ENCODE data around the gene PALMD. TPM values are rescaled to one million over a fixed set of nuclear protein-coding genes. Genes with fewer than 3 reads are reported as not detected.

Gene PALMD
- total RNA-seq, 1 donor, result 2.5 TPM

DNA sequence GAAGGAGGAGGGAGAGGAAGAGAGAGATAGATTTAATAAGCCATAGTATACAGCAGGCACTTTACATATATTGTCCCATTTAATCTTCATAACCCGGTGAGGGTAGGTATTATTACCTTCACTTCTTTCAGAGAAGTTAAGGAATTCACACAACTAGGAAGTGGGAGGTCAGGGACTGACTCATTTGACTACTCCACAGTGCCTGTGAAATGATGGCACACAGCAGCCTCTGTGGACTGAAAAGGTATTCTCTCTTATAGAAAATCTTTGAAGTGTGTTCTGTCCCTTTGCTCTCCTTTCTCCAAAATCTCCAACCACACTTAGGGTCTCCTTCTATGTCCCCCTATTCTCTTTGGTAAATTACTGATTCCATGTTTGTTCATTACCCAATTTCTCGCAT is 23.9 kb downstream of the PALMD start:
- peaks cover 14% of the 10 kb centered on the region for H3K4me1 ChIP-seq (ENCODE audit: insufficient read depth, low read length)
- H3K79me2 ChIP-seq (ENCODE audit: insufficient read depth, low read length), result no peaks in the 10 kb centered on the region
- no peaks in the 10 kb centered on the region for H3K36me3 ChIP-seq (ENCODE audit: insufficient read depth, low read length)
- no peak overlapping the region for H3K4me2 ChIP-seq (ENCODE audit: insufficient read depth, low read length)
- H3K27me3 ChIP-seq (ENCODE audit: insufficient read depth, low read length), result no peaks in the 10 kb centered on the region
- H3K9me3 ChIP-seq (ENCODE audit: low read depth, low read length), result no peaks in the 10 kb centered on the region
- no peak for DNase-seq (ENCODE audit: insufficient read length, low spot score, missing footprints)
- no peak overlapping the region for H2AFZ ChIP-seq (ENCODE audit: low read length)
- H3K4me3 ChIP-seq (ENCODE audit: insufficient read depth, low read length), result no peak overlapping the region
- H4K20me1 ChIP-seq (ENCODE audit: insufficient read depth, low read length), result no peaks in the 10 kb centered on the region
- TF ChIP-seq, protein P1, sequence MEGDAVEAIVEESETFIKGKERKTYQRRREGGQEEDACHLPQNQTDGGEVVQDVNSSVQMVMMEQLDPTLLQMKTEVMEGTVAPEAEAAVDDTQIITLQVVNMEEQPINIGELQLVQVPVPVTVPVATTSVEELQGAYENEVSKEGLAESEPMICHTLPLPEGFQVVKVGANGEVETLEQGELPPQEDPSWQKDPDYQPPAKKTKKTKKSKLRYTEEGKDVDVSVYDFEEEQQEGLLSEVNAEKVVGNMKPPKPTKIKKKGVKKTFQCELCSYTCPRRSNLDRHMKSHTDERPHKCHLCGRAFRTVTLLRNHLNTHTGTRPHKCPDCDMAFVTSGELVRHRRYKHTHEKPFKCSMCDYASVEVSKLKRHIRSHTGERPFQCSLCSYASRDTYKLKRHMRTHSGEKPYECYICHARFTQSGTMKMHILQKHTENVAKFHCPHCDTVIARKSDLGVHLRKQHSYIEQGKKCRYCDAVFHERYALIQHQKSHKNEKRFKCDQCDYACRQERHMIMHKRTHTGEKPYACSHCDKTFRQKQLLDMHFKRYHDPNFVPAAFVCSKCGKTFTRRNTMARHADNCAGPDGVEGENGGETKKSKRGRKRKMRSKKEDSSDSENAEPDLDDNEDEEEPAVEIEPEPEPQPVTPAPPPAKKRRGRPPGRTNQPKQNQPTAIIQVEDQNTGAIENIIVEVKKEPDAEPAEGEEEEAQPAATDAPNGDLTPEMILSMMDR (IDR thresholded peaks at IDR 0.05; ENCODE audit: extremely low read depth, low read depth, low read length), result no peak
- no peak overlapping the region for H3K27ac ChIP-seq (ENCODE audit: low read depth, low read length)

DNA sequence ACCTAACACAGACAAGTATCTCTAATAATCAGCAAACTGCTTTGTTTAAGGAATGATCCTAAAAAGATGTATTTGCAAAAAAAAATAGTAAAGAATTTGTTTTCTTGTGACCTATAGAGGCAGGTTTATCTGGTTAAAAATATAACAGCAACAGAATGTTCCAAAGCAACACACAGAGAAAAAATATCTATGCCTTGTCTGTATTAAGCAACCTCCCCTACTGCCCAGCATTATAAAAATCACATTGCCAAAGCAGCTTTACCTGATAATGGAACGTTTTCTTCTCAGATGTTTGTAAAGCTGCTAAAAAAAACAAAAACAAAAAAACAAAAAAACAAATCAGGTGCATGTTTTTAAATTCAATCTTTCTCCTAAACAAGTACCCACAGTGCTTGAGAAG is 24.7 kb downstream of the PALMD start:
- Histone ChIP-seq H3K27me3 (ENCODE audit: insufficient read depth, low read length) (no peaks in the 10 kb centered on the region), H3K79me2 (ENCODE audit: insufficient read depth, low read length) (no peaks in the 10 kb centered on the region), H3K4me1 (ENCODE audit: insufficient read depth, low read length) (peaks cover 14% of the 10 kb centered on the region), H3K36me3 (ENCODE audit: insufficient read depth, low read length) (no peaks in the 10 kb centered on the region), H2AFZ (ENCODE audit: low read length) (no peak overlapping the region), H3K4me3 (ENCODE audit: insufficient read depth, low read length) (no peak overlapping the region), H3K9me3 (ENCODE audit: low read depth, low read length) (no peaks in the 10 kb centered on the region), H3K27ac (ENCODE audit: low read depth, low read length) (no peak overlapping the region), H4K20me1 (ENCODE audit: insufficient read depth, low read length) (no peaks in the 10 kb centered on the region), H3K4me2 (ENCODE audit: insufficient read depth, low read length) (no peak overlapping the region)
- DNase-seq (ENCODE audit: insufficient read length, low spot score, missing footprints), result no peak
- TF ChIP-seq, protein P1 (IDR thresholded peaks at IDR 0.05; ENCODE audit: extremely low read depth, low read depth, low read length), result no peak

DNA sequence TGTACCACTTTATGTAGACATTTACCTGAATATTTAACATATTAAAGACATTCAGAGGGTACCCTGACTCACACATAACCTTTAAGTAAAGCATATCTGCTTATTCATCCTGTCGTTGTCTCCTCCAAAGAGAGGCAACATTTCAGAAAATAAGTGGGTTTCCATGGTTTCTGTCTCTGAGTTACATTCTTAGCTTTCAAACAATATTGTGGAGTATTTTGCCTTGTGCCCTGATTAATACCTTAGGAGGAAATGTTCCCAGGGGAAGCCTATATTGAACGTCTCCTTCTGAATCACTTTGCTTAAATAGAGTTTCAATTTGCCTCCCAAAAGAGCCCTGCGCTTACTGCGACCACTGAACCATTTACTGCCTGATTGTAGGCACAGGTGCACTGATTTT is 26.1 kb downstream of the PALMD start:
- no peaks in the 10 kb centered on the region for H3K79me2 ChIP-seq (ENCODE audit: insufficient read depth, low read length)
- peak overlapping the region; percentile 11 for H3K4me2 ChIP-seq (ENCODE audit: insufficient read depth, low read length)
- TF ChIP-seq, protein P1 (IDR thresholded peaks at IDR 0.05; ENCODE audit: extremely low read depth, low read depth, low read length), result no peak
- H3K27me3 ChIP-seq (ENCODE audit: insufficient read depth, low read length), result no peaks in the 10 kb centered on the region
- peaks cover 14% of the 10 kb centered on the region for H3K4me1 ChIP-seq (ENCODE audit: insufficient read depth, low read length)
- no peaks in the 10 kb centered on the region for H4K20me1 ChIP-seq (ENCODE audit: insufficient read depth, low read length)
- DNase-seq (ENCODE audit: insufficient read length, low spot score, missing footprints), result no peak
- peak overlapping the region; percentile 17 for H3K27ac ChIP-seq (ENCODE audit: low read depth, low read length)
- no peaks in the 10 kb centered on the region for H3K9me3 ChIP-seq (ENCODE audit: low read depth, low read length)
- H2AFZ ChIP-seq (ENCODE audit: low read length), result no peak overlapping the region
- H3K4me3 ChIP-seq (ENCODE audit: insufficient read depth, low read length), result no peak overlapping the region
- no peaks in the 10 kb centered on the region for H3K36me3 ChIP-seq (ENCODE audit: insufficient read depth, low read length)

DNA sequence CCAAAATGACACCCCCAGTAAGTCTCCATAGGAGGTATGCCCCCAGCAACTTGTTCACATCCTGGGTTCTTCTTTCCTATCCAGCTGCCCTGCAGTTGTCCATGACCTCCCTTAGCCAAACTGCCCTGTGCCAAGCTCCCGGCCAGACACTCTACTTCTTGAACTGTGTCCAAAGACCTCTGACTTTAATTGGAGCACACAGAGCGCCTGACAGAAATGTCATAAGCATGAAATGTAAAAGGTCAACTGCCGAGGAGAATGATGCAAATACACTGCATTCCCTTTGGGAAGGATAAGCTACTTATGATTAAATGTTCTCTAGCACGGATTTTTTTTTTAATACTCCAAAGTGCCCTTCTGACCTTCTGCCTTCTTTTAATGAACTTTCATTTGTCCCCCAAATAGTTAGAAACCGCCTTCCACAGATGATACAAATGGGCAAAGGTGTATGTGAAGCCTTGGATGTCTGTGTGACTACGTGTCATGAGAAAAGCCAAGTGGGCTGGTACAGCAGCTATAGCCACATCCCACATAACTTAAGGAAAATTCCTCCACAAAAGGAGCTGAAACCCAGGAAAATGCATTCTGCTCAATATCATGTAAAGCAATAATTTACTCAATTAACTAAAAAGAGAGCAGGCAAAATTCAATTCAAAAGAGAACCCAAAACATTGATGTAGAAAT is 26.8 kb downstream of the PALMD start:
- H3K9me3 ChIP-seq (ENCODE audit: low read depth, low read length), result no peaks in the 10 kb centered on the region
- no peak for DNase-seq (ENCODE audit: insufficient read length, low spot score, missing footprints)

More for the DNA sequence above, 26.8 kb downstream of the PALMD start:
- TF ChIP-seq, protein P1 (IDR thresholded peaks at IDR 0.05; ENCODE audit: extremely low read depth, low read depth, low read length), result no peak
- H3K4me1 ChIP-seq (ENCODE audit: insufficient read depth, low read length), result peaks cover 14% of the 10 kb centered on the region
- H3K79me2 ChIP-seq (ENCODE audit: insufficient read depth, low read length), result no peaks in the 10 kb centered on the region
- no peaks in the 10 kb centered on the region for H3K27me3 ChIP-seq (ENCODE audit: insufficient read depth, low read length)
- H3K4me2 ChIP-seq (ENCODE audit: insufficient read depth, low read length), result peak overlapping the region; percentile 11
- no peak overlapping the region for H3K4me3 ChIP-seq (ENCODE audit: insufficient read depth, low read length)
- H3K36me3 ChIP-seq (ENCODE audit: insufficient read depth, low read length), result no peaks in the 10 kb centered on the region
- peak overlapping the region; percentile 17 for H3K27ac ChIP-seq (ENCODE audit: low read depth, low read length)
- H4K20me1 ChIP-seq (ENCODE audit: insufficient read depth, low read length), result no peaks in the 10 kb centered on the region
- H2AFZ ChIP-seq (ENCODE audit: low read length), result no peak overlapping the region

All from osteoblast (primary cell).